ENCODE results near the gene TCEANC2.
"Not testable (repeated sequence)": the region's sequence is repeated elsewhere in the genome, so short reads cannot be mapped to it uniquely, and the experiment has no call there.

TCEANC2 gene

GRCh38 chr1:54088385-54088784, 35.0 kb downstream of the TCEANC2 start:
- Histone ChIP-seq H3K27ac (ENCODE audit: low read depth, low read length) (no peak overlapping the region), H3K4me1 (ENCODE audit: control insufficient read depth, insufficient read depth, low read length, unreplicated experiment) (no peaks in the 10 kb centered on the region)

DNA sequence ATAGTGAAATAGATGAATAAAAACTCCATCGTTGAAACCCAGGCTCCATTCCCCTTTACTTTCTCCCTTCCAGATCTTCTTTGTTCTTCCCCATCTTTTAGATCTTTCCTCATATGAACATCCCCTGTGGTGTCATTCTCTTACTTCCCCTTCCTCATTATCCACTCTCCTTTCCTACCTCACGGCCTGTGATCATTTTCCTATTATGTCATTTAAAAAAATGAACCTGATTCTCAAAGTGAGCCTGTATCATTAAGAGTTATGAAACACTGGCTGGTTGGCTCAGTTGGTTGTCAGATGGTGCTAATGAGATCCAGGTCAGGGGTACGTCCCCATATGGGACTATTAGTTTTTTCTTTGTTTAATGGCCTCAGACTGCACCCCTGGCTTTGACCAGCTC, 38.3 kb downstream of the TCEANC2 start:
- no peak overlapping the region for H3K27ac ChIP-seq (ENCODE audit: low read depth, low read length)

More at GRCh38 chr1:54088385-54088784, 35.0 kb downstream of the TCEANC2 start:
- Histone ChIP-seq H3K4me3 (ENCODE audit: low read depth, low read length) (no peak overlapping the region), H3K79me2 (ENCODE audit: control insufficient read depth, insufficient read depth, low read length, unreplicated experiment) (no peaks in the 10 kb centered on the region), H2AFZ (ENCODE audit: low read length, unreplicated experiment) (no peak overlapping the region), H3K27me3 (ENCODE audit: insufficient read depth, low read length) (no peaks in the 10 kb centered on the region), H3K36me3 (ENCODE audit: insufficient read depth, low read length) (no peaks in the 10 kb centered on the region)

GRCh38 chr1:54094001-54094729, 40.8 kb downstream of the TCEANC2 start:
- Histone ChIP-seq H3K36me3 (ENCODE audit: insufficient read depth, low read length) (no peaks in the 10 kb centered on the region), H3K4me3 (ENCODE audit: low read depth, low read length) (no peak overlapping the region), H3K27me3 (ENCODE audit: insufficient read depth, low read length) (no peaks in the 10 kb centered on the region), H3K79me2 (ENCODE audit: control insufficient read depth, insufficient read depth, low read length, unreplicated experiment) (no peaks in the 10 kb centered on the region), H2AFZ (ENCODE audit: low read length, unreplicated experiment) (no peak overlapping the region), H3K27ac (ENCODE audit: low read depth, low read length) (no peak overlapping the region), H3K4me1 (ENCODE audit: control insufficient read depth, insufficient read depth, low read length, unreplicated experiment) (no peaks in the 10 kb centered on the region)

More for the DNA sequence above, 38.3 kb downstream of the TCEANC2 start:
- Histone ChIP-seq H3K4me3 (ENCODE audit: low read depth, low read length) (no peak overlapping the region), H3K79me2 (ENCODE audit: control insufficient read depth, insufficient read depth, low read length, unreplicated experiment) (no peaks in the 10 kb centered on the region), H2AFZ (ENCODE audit: low read length, unreplicated experiment) (no peak overlapping the region), H3K36me3 (ENCODE audit: insufficient read depth, low read length) (no peaks in the 10 kb centered on the region), H3K4me1 (ENCODE audit: control insufficient read depth, insufficient read depth, low read length, unreplicated experiment) (no peaks in the 10 kb centered on the region), H3K27me3 (ENCODE audit: insufficient read depth, low read length) (no peaks in the 10 kb centered on the region)

DNA sequence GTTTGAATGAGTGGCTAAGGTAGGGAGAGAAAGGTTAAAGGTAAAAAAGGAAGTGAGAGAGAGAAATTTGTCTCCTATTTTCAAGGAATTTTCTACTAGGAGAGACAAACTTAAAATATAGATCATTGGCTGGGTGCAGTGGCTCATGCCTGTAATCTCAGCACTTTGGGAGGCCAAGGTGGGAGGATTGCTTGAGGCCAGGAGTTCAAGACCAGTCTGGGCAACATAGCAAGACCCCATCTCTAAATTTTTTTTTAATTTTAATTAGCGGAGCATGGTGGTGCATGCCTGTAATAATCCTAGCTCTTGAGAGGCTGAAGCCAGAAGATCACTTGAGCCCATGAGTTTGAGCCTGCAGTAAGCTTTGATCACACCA, 41.3 kb downstream of the TCEANC2 start:
- not testable (repeated sequence) for H3K79me2 ChIP-seq (ENCODE audit: control insufficient read depth, insufficient read depth, low read length, unreplicated experiment)

DNA sequence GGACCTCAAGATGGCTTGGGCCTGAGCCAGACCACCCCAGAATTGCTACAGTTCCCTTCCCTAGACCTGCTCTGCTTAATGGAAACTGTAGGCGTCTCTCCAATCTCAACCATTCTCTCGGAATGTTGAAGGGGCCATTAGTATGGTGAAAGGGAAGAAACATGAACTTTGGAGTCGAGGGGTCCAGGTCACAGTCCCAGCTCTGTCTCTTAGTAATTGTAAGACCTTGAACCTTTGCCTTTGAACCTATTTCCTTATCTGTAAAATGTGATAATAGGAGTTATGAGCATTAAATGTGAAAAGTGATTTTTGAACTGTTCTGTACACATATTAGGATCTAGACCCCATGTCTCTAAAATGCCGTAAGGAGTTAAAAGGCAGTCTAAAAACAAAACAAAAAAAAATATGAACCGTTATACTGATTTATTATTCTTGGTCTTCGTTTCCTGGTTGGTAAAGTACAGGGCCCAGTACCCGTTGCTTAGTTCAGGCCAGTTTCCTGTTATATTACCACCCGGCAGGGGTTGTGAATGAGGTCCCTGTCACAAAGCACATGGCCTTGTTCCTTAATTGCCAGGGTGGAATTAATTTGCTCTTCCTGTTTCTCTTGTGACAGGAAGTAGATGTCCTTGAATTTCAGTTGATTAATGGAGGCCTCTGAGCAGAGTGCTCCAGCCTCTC, 42.3 kb downstream of the TCEANC2 start:
- H3K79me2 ChIP-seq (ENCODE audit: control insufficient read depth, insufficient read depth, low read length, unreplicated experiment), result no peaks in the 10 kb centered on the region
- no peaks in the 10 kb centered on the region for H3K27me3 ChIP-seq (ENCODE audit: insufficient read depth, low read length)
- H2AFZ ChIP-seq (ENCODE audit: low read length, unreplicated experiment), result no peak overlapping the region
- H3K27ac ChIP-seq (ENCODE audit: low read depth, low read length), result no peak overlapping the region
- H3K4me1 ChIP-seq (ENCODE audit: control insufficient read depth, insufficient read depth, low read length, unreplicated experiment), result no peaks in the 10 kb centered on the region
- H3K4me3 ChIP-seq (ENCODE audit: low read depth, low read length), result no peak overlapping the region
- no peaks in the 10 kb centered on the region for H3K36me3 ChIP-seq (ENCODE audit: insufficient read depth, low read length)

More for the DNA sequence above, 41.3 kb downstream of the TCEANC2 start:
- H3K4me3 ChIP-seq (ENCODE audit: low read depth, low read length); H2AFZ ChIP-seq (ENCODE audit: low read length, unreplicated experiment); H3K36me3 ChIP-seq (ENCODE audit: insufficient read depth, low read length); H3K27ac ChIP-seq (ENCODE audit: low read depth, low read length); H3K27me3 ChIP-seq (ENCODE audit: insufficient read depth, low read length); H3K4me1 ChIP-seq (ENCODE audit: control insufficient read depth, insufficient read depth, low read length, unreplicated experiment): not testable (repeated sequence)

GRCh38 chr1:54096227-54096876, 42.9 kb downstream of the TCEANC2 start:
- Histone ChIP-seq H3K36me3 (ENCODE audit: insufficient read depth, low read length) (no peaks in the 10 kb centered on the region), H3K27me3 (ENCODE audit: insufficient read depth, low read length) (no peaks in the 10 kb centered on the region), H3K79me2 (ENCODE audit: control insufficient read depth, insufficient read depth, low read length, unreplicated experiment) (no peaks in the 10 kb centered on the region), H2AFZ (ENCODE audit: low read length, unreplicated experiment) (no peak overlapping the region), H3K4me1 (ENCODE audit: control insufficient read depth, insufficient read depth, low read length, unreplicated experiment) (no peaks in the 10 kb centered on the region), H3K27ac (ENCODE audit: low read depth, low read length) (no peak overlapping the region), H3K4me3 (ENCODE audit: low read depth, low read length) (no peak overlapping the region)

GRCh38 chr1:54096877-54097240, 43.5 kb downstream of the TCEANC2 start:
- Histone ChIP-seq H3K4me1 (ENCODE audit: control insufficient read depth, insufficient read depth, low read length, unreplicated experiment) (no peaks in the 10 kb centered on the region), H2AFZ (ENCODE audit: low read length, unreplicated experiment) (no peak overlapping the region), H3K27me3 (ENCODE audit: insufficient read depth, low read length) (no peaks in the 10 kb centered on the region), H3K36me3 (ENCODE audit: insufficient read depth, low read length) (no peaks in the 10 kb centered on the region), H3K27ac (ENCODE audit: low read depth, low read length) (no peak overlapping the region), H3K4me3 (ENCODE audit: low read depth, low read length) (no peak overlapping the region), H3K79me2 (ENCODE audit: control insufficient read depth, insufficient read depth, low read length, unreplicated experiment) (no peaks in the 10 kb centered on the region)

- no peak overlapping the region for H3K4me3 ChIP-seq (ENCODE audit: low read depth, low read length)
- no peaks in the 10 kb centered on the region for H3K27me3 ChIP-seq (ENCODE audit: insufficient read depth, low read length)
- H3K36me3 ChIP-seq (ENCODE audit: insufficient read depth, low read length), result no peaks in the 10 kb centered on the region
- H3K79me2 ChIP-seq (ENCODE audit: control insufficient read depth, insufficient read depth, low read length, unreplicated experiment), result no peaks in the 10 kb centered on the region
- H3K4me1 ChIP-seq (ENCODE audit: control insufficient read depth, insufficient read depth, low read length, unreplicated experiment), result no peaks in the 10 kb centered on the region
- H3K27ac ChIP-seq (ENCODE audit: low read depth, low read length), result no peak overlapping the region
- H2AFZ ChIP-seq (ENCODE audit: low read length, unreplicated experiment), result no peak overlapping the region
These were observed 45.7 kb downstream of the TCEANC2 start for GRCh38 chr1:54099061-54099610.

DNA sequence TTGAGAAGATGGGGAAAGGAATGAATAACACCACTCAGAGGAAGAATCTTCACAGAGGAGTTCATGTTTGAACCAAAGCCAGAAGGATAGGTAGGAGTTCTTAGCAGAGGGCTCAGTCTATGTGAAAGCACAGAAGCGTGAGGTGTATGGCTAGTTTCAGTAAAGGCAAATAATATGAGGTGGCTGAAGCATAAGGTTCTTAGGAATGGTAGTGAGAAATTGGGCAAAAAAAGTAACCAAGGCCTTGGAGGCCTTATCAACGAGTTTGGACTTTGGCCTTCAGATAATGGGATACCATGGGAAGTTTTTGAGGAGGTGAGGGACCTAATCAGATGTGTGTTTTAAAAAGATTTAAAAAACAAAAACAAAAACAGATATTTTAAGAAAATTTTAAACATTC, 47.1 kb downstream of the TCEANC2 start:
- Histone ChIP-seq H2AFZ (ENCODE audit: low read length, unreplicated experiment) (no peak overlapping the region), H3K27me3 (ENCODE audit: insufficient read depth, low read length) (no peaks in the 10 kb centered on the region), H3K36me3 (ENCODE audit: insufficient read depth, low read length) (no peaks in the 10 kb centered on the region), H3K4me1 (ENCODE audit: control insufficient read depth, insufficient read depth, low read length, unreplicated experiment) (no peaks in the 10 kb centered on the region), H3K27ac (ENCODE audit: low read depth, low read length) (no peak overlapping the region), H3K4me3 (ENCODE audit: low read depth, low read length) (no peak overlapping the region), H3K79me2 (ENCODE audit: control insufficient read depth, insufficient read depth, low read length, unreplicated experiment) (no peaks in the 10 kb centered on the region)

- no peak overlapping the region for H2AFZ ChIP-seq (ENCODE audit: low read length, unreplicated experiment)
- H3K27me3 ChIP-seq (ENCODE audit: insufficient read depth, low read length), result no peaks in the 10 kb centered on the region
- no peak overlapping the region for H3K4me3 ChIP-seq (ENCODE audit: low read depth, low read length)
- H3K79me2 ChIP-seq (ENCODE audit: control insufficient read depth, insufficient read depth, low read length, unreplicated experiment), result no peaks in the 10 kb centered on the region
- H3K27ac ChIP-seq (ENCODE audit: low read depth, low read length), result no peak overlapping the region
- no peaks in the 10 kb centered on the region for H3K36me3 ChIP-seq (ENCODE audit: insufficient read depth, low read length)
- no peaks in the 10 kb centered on the region for H3K4me1 ChIP-seq (ENCODE audit: control insufficient read depth, insufficient read depth, low read length, unreplicated experiment)
These were observed 50.0 kb downstream of the TCEANC2 start for GRCh38 chr1:54103414-54103813.

All from ACC112 (cell line).